ENCODE results near the gene FIBIN.

Gene FIBIN

GRCh38 chr11:26947379-26947844, 46.5 kb upstream of the FIBIN start:
- Histone ChIP-seq H3K9me2 (replicated peaks; ENCODE audit: control insufficient read depth, low read length) (no peaks in the 10 kb centered on the region), H3F3A (ENCODE audit: control insufficient read depth, insufficient read depth) (no peaks in the 10 kb centered on the region), H3K4me3 (ENCODE audit: low read length) (no peak overlapping the region), H3K79me2 (ENCODE audit: control insufficient read depth, low read length) (no peaks in the 10 kb centered on the region), H3K27ac (ENCODE audit: low read depth, low read length) (no peak overlapping the region), H3K4me2 (ENCODE audit: low read length) (no peak overlapping the region), H4K20me1 (ENCODE audit: control insufficient read depth, insufficient read depth, low read depth, low read length) (no peaks in the 10 kb centered on the region), H3K4me1 (ENCODE audit: control insufficient read depth, low read length) (no peaks in the 10 kb centered on the region), H3K36me3 (ENCODE audit: control insufficient read depth, low read length) (no peaks in the 10 kb centered on the region), H3K9me3 (ENCODE audit: control insufficient read depth, insufficient read depth, low read length) (no peaks in the 10 kb centered on the region), H3K27me3 (ENCODE audit: control insufficient read depth, low read length) (no peaks in the 10 kb centered on the region)
- no peak for TF ChIP-seq EZH2phosphoT487 (IDR thresholded peaks at IDR 0.05; ENCODE audit: borderline replicate concordance, low read length)
- no peak for TF ChIP-seq CTCF (IDR thresholded peaks at IDR 0.05; ENCODE audit: low read depth, low read length, poor library complexity, severe bottlenecking)

- H3K27ac ChIP-seq (ENCODE audit: low read depth, low read length) = no peak overlapping the region
- H3K4me1 ChIP-seq (ENCODE audit: control insufficient read depth, low read length) = no peaks in the 10 kb centered on the region
- H4K20me1 ChIP-seq (ENCODE audit: control insufficient read depth, insufficient read depth, low read depth, low read length) = no peaks in the 10 kb centered on the region
- H3K27me3 ChIP-seq (ENCODE audit: control insufficient read depth, low read length) = no peaks in the 10 kb centered on the region
- no peak overlapping the region for H3K4me2 ChIP-seq (ENCODE audit: low read length)
- H3K9me2 ChIP-seq (replicated peaks; ENCODE audit: control insufficient read depth, low read length) = no peaks in the 10 kb centered on the region
- no peaks in the 10 kb centered on the region for H3K36me3 ChIP-seq (ENCODE audit: control insufficient read depth, low read length)
- no peaks in the 10 kb centered on the region for H3K9me3 ChIP-seq (ENCODE audit: control insufficient read depth, insufficient read depth, low read length)
- H3F3A ChIP-seq (ENCODE audit: control insufficient read depth, insufficient read depth) = no peaks in the 10 kb centered on the region
- TF ChIP-seq CTCF (IDR thresholded peaks at IDR 0.05; ENCODE audit: low read depth, low read length, poor library complexity, severe bottlenecking) (no peak), EZH2phosphoT487 (IDR thresholded peaks at IDR 0.05; ENCODE audit: borderline replicate concordance, low read length) (no peak)
- H3K4me3 ChIP-seq (ENCODE audit: low read length) = no peak overlapping the region
- H3K79me2 ChIP-seq (ENCODE audit: control insufficient read depth, low read length) = no peaks in the 10 kb centered on the region
These were observed 45.8 kb upstream of the FIBIN start for GRCh38 chr11:26947904-26948639.

DNA sequence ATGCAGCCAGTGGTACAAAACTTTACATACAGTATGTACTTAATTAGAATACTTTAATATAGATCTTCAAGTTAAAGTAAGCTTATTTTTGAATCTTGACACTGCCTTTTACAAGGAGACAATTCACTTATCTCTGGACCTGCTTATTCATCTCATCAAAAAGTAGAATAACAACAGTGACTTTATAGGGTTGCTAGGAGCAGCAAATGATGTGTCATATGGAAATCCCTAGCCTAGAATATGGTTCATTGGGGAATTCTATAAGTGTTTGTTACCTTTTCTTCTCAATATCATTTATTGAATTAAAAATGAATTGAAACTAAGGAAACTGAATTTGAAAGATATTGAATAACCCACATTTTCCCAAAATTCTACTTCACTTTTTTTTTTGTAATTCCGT, 45.0 kb upstream of the FIBIN start:
- no peak overlapping the region for H3K4me3 ChIP-seq (ENCODE audit: low read length)
- H3F3A ChIP-seq (ENCODE audit: control insufficient read depth, insufficient read depth) = no peaks in the 10 kb centered on the region
- no peaks in the 10 kb centered on the region for H3K4me1 ChIP-seq (ENCODE audit: control insufficient read depth, low read length)
- TF ChIP-seq EZH2phosphoT487 (IDR thresholded peaks at IDR 0.05; ENCODE audit: borderline replicate concordance, low read length) (no peak), CTCF (IDR thresholded peaks at IDR 0.05; ENCODE audit: low read depth, low read length, poor library complexity, severe bottlenecking) (no peak)
- no peaks in the 10 kb centered on the region for H3K79me2 ChIP-seq (ENCODE audit: control insufficient read depth, low read length)
- no peaks in the 10 kb centered on the region for H4K20me1 ChIP-seq (ENCODE audit: control insufficient read depth, insufficient read depth, low read depth, low read length)
- no peaks in the 10 kb centered on the region for H3K9me3 ChIP-seq (ENCODE audit: control insufficient read depth, insufficient read depth, low read length)
- H3K9me2 ChIP-seq (replicated peaks; ENCODE audit: control insufficient read depth, low read length) = no peaks in the 10 kb centered on the region
- no peaks in the 10 kb centered on the region for H3K27me3 ChIP-seq (ENCODE audit: control insufficient read depth, low read length)
- no peaks in the 10 kb centered on the region for H3K36me3 ChIP-seq (ENCODE audit: control insufficient read depth, low read length)
- no peak overlapping the region for H3K4me2 ChIP-seq (ENCODE audit: low read length)
- no peak overlapping the region for H3K27ac ChIP-seq (ENCODE audit: low read depth, low read length)

Measured in DOHH2 (cell line).